Dermis blood vessel endothelial cell (primary cell): ENCODE data around the gene NXN. TPM values are rescaled to one million over a fixed set of nuclear protein-coding genes. Genes with fewer than 3 reads are reported as not detected.
"Not testable (repeated sequence)": the region's sequence is repeated elsewhere in the genome, so short reads cannot be mapped to it uniquely, and the experiment has no call there.

ENCODE experiments used
- DNase-seq: peaks from one replicate; pipeline ENCODE4 v3.0.0; 2010
- total RNA-seq: library from RNA; depleted of rRNA; stranded (reverse); fragments of >200 nt; gene quantifications from 2 replicates; pipeline ENCODE4 v1.2.3, GENCODE V29; 2014

NXN gene
- total RNA-seq, 1 donor from 2014 or later: 123 TPM

DNA sequence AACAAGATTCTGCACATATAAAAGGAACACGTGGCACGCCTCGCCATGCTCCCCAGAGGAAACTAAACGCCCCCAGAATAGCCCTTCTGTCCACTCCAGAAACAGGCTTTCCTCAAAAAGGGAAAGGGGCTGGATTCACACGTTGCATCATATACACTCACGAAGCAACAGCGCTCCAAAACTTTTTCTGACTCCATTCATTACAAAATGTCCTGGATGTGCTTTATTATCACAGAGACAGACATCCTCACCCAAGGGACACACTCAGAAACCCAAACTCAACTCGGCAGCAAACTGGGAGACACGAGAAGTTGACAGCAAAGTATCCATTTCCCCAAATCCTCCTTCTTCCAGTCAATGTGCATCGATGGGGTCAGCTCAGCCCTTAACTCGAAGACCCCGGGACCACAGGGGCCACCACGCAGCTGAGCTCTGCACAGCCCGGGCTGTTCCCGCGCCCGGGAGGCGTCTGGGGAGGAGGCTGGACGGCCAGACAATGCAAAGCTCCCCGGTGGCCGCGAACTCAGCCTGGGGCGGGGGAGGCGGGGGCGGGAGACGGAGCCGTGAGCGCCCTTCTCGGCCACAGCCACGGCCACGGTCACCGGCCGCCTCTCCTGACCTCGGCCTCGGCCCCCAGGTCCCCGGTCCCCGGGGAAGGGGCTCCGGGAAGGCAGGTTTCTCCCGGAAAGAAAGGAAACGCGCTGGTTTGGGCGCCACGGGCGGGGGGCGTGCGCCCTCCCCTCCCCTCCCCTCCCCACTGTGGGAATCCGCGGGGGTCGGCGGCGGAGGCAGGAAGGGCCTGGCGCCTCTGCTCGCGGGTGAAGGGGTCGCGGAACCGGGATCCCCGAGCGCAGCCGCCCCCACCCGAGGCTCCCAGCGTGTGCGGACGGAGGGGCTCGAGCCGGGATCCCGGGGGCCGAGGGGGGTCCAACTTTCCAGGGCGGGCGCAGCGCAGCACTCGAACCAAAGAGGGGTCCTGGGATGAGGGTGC is 1.2 kb downstream of the NXN start:
- DNase-seq: peak; percentile 50

DNA sequence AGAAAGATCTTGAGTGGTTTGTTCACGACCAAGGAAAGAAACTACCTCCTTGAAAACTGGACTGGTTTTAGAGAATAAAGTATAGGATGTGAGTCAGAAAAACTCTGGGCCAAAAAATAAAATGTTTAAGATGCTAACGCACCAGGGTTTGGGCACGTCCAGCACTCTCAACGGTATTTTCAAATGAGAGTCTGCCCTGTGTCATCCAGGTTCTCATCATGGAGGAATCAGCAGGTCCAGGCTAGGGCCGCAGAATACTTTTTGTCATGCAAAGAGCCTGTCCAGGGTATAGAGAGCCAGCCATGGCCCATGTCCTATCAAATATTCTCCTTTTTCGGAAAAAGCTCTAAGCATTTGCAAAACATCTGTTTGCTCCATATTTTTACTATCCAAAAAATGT is 2.4 kb downstream of the NXN start:
- DNase-seq: peak; percentile 34

DNA sequence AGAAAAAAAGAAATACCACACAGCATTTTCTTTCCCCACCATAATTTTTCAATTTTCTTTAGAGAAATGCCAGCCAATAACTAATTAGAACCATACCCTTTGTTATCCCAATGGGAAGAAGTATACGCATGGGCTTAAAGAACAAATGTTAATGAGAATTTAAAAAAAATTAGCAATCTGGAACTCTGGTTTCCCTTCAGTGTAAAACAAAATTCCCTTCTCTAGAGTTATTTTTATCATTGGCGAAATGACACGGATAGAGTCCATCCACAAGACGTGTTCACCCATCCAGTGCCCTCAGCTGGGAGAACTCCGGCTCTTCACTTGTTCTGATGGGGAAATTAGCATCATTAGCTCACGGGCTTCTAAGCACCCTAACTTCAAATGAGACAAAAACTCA is 3.3 kb downstream of the NXN start:
- DNase-seq: no peak

DNA sequence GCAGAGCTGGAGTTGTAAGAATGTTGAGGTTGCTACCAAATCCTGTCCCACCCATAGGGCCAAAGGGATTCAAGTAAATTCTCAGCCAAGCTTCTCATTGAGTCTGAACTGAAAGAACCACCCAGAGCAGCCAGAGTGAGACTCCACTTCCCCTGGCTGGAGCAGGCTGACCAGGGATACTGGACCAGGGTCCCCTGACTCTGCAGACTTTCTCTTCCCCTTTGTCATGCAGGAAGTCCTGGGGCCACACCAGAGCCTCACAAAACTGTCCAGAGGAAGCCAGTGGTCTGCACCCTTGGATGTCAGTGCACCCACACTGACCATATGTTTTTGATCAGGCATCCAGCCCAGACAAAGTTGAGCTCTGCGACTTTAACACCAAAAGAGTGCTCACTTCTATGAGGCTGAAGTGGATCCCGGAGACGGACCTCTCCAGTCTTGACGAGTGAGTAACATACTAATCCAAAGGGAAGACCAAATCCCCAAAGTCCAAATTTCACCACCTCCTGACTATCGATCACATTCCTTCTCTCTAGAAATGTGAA is 4.1 kb downstream of the NXN start:
- no peak for DNase-seq

DNA sequence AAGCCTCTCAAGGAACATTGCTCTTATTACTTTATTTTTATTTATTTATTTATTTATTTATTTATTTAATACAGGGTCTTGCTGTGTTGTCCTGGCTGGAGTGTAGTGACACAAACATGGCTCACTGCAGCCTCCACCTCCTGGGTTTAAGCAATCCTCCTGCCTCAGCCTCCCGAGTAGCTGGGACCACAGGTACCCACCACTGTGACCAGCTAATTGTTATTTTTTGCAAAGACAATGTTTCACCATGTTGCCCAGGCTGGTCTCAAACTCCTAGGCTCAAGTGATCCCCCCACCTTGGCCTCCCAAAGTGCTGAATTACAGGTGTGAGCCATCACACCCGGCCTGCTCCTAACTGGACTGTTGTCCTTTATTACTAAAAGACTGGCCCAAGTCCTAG is 4.8 kb downstream of the NXN start:
- not testable (repeated sequence) for DNase-seq

DNA sequence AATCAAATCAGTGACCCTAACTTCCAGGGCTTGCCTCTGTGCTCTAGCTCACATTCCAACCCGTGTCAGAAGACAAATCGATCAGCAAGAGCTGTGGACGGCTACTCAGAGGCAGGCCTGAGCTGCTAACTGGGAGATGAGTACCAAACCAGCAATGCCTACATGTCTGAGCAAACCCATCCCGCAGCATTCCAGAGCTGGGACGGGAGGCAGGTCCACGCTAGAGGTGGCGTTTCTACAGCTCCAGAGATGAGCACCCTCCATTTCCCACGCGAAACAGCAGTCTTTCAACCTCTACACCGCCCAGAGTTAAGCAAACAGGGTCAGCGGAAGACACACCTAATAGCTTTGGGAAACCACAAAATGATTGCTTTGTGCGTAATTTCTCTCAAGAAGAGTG is 6.5 kb downstream of the NXN start:
- DNase-seq: no peak

DNA sequence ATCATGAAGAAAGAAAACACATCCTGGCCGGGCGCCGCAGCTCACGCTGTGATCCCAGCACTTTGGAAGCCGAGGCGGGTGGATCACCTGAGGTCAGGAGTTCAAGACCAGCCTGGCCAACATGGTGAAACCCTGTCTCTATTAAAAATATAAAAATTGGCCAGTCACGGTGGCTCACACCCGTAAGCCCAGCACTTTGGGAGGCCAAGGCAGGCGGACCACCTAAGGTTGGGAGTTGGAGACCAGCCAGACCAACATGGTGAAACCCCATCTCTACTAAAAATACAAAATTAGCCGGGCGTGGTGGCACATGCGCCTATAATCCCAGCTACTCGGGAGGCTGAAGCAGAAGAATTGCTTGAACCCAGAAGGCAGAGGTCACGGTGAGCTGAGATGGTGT is 7.7 kb downstream of the NXN start:
- not testable (repeated sequence) for DNase-seq

DNA sequence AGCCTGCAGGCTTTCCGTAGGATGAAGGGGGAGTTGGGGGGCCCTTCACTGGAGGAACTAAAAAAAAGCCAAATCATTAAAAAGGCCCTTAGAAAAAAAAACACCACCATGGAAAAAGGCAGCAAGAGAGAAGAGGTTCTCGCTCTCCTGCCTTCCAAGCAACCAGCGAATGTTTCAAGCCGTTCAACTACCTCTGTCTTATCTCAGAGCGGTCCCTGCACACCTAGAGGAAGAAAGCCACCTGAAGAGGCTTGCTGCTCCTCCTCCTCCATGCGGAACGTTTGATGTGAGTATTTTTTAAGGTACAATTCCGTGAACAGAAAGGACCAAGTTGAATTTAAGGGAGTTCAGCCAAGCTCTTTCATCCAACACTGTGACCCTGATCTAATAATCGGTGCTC is 9.2 kb downstream of the NXN start:
- no peak for DNase-seq

DNA sequence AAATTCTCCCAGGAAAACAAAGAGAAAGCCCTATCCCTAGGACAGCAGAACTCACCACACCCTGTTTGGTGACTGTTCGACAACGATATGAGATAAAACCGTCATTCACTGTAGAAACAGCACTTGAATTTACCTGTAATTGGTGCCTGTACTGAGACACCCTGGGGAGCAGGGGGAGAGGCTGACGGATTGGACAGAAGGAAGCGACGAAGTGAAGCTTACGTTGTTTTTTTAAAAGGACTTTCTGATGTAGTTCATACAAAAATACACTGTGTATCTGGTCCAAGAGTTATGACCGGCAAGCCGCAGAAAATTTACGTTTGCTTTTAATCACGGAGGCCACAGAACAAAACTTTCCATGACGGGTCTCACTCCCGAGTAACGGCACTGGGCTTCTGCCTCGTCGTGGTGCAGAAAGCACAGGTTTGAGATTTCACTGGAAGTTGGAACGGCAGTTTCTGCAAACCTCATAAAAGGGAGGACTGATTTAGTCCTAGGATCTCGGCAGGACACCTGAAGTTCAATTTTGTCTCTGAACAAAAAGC is 9.7 kb downstream of the NXN start:
- peak; percentile 41 for DNase-seq

DNA sequence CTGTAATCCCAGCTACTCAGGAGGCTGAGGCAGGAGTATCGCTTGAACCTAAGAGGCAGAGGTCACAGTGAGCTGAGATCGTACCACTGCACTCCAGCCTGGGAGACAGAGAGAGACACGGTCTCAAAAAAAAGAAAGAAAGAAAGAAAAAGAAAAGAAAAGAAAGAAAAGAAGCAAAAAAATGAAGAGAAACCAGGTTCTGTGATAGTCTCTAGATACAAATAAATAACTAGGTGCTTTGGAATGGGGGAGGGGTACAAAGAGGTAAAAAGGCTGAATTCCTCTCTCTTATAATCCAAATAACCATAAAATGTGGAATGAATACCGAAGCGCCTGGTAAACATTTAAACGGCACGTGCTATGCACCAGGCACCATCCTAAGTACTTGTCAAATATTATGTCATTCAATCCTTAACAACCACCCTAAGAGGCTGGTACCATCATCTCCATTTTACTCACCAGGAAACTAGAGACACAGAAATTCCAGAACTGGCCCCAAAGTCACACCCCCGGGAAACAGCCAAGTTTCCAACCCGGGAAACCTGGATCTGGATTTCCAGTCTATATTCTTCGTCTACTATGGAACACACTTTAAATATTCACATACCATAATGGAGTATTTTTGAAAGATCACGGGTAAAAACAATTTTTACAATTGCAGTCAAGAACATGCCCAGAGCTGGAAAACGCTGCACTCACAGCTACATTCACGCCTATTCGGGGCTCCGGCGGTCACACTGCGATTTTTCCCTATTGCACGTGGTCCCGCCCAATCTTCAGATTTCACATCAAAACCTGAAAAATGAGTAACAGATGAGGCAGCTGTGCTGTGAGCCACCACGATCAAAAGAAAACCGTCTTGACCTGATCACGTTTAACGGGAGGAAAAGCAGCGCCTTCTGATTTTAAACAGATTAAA is 10.5 kb downstream of the NXN start:
- peak; percentile 36 for DNase-seq

DNA sequence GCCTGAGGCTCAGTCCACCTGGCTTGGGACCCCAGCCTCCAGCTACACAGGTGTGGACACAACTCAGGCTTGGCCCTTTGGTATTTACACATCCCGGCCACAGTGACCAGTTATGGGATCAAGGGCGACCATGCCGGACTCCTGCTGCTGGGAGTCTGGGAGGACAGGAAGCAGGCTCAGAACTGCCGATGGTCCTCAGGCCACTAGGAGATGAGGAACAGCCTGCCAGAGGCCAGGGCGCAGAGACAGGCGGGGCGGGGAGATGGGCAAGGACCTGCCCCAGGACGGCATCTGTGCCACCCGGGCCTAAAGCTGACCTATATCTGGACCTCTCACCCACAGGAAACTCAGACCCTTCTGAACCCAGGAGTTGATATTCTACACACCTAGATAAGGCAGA is 12.5 kb downstream of the NXN start:
- DNase-seq: no peak

DNA sequence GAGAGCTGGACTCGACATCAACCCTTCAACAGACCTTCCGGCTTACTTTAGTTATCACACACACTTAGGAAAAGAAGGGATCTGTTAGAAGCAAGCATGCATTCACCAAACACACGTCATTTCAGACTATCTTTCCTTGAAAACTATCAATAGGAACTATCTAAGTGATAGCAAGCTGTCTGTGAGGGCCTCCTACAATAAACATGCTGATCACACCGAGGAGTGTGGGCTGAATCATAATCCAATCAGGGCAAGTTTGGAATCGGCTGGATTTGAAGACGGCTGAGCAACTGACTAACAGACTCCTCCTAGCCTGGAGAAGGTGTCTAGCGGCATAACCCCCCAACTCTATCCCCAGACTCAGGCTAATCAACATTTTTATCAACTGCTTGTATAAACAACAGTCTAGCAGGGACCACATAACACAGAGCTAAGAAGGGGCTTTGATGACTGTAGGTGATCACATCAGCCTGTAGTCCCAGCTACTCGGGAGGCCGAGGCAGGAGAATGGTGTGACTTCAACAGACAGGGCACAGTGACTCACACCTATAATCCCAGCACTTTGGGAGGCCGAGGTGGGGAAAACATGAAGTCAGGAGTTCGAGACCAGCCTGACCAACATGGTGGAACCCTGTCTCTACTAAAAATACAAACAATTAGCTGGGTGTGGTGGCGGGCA is 14.1 kb downstream of the NXN start:
- no peak for DNase-seq

DNA sequence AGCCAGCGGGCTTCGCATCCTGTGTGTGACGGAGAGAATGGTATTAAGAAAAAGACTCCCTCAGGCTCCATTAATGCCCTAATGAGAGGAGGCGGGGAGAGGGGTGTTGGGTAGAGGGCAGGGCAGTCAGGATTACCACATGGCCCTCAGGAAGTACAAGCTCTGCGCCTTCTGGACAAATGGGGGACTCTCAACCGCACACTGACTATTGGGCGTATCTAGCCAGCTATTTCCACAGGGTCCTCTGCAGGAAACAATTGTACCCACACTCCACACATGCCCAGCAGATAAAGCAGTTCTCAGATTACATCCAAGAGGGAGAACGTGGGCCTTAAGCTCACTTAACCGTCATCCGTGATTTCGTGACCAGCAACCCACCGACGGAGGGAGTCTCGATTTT is 14.7 kb downstream of the NXN start:
- no peak for DNase-seq

DNA sequence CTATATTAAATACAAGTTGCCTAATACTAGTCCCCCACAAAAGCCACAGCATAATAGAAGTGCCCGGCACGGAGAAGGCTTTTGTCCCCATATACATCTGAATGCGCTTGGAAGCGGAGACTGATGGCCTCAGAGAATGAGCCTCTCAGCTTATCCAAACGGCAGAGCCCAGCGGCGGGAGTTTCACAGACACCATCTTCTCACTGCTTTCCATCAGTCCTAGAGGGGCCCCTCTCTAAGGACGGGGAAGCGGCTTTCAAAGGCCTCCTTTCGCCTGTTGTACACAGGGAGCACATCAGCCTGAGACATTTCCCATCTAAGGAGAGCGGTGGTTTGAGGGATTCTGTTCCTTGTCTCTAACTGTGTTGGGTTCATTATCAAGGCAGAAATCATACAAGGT is 16.9 kb downstream of the NXN start:
- DNase-seq: no peak

DNA sequence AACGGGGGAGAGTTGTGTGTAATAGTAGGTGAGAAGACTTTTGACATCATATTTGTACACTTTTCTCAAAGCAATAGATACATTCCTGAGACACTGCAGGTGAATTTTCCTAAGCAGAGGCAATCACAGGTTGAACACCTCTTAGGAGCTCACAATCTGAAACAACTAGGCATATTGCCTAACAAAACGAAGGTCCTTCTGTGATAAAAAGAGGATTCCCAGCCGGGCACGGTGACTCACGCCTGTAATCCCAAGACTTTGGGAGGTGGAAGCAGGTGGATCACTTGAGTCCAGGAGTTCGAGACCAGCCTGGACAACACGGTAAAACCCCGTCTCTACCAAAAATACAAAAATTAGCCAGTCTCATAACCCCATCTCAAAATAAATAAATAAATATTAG is 17.4 kb downstream of the NXN start:
- no peak for DNase-seq

DNA sequence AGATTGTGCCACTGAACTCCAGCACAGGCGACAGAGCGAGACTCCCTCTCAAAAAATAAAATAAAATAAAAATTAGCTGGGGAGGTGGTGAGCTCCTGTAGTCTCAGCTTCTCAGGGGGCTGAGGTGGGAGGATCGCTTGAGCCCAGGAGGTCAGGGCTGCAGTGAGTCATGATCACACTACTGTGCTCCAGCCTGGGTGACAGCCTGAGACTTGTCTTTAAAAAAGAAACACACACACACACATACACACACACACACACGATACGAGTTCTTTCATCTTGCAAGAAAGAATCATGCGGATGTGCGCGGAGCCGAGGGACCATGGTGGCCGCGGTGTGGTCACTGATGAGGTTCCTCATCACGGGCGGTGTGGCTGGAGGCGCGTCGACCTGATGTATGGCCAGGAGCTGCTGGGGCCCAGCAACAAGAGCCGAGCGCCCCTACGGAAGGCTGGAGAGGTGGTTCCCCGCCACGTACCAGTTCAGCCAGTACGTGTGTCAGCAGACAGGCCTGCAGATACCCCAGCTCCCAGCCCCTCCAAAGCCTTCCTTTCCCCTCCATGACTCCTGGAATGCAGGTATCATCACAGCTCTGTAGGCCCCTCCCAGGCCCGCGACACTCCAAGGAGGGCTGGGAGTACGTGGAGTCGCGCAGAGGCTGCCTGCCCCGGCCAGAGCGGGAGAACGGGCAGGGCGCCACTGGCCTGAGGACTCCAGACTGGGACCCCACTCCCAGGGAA is 20.7 kb downstream of the NXN start:
- DNase-seq: no peak

DNA sequence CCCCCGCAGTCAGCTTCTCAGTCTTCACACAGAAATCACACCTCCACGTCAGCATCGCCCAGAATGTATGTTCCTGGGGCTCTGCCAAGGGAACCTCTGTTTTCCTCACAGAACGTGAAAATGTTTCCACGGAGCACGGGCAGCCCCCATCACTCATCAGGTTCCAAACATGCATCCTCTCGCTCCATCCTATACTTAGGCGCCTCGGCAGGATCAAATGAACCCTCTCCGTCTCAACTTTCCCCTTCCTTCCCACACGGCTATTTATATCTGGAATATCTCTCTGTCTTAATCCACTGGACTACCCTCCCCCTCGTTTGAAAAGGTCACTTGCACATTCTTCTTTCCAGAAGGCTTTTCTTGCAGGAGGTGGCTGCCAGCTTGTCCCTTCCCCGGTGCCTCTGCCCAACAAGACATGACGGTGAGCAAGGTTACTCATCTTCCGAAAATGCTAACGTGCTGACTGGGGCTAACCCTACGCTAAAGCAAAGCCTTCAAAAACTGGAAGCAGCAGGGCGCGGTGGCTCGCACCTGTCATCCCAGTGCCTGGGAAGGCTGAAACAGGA is 21.6 kb downstream of the NXN start:
- no peak for DNase-seq

DNA sequence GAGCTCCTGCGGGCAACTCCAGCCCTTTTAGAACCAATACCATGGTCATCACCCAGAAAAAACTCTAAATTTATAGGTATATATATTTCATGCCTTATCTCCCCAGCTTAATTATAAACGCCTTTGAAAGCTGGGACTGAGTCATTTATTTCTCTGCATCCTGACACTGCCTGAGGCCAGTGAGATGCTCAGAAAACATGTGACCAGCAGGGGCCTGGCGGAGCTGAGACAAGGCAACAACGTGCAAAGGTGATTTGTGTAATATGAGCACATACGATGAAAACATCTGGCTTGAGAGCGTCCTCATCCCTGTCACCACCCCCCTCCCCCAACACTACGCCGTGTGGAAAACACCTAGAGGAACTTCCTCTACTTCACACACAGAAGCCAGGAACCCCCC is 22.7 kb downstream of the NXN start:
- peak; percentile 50 for DNase-seq

DNA sequence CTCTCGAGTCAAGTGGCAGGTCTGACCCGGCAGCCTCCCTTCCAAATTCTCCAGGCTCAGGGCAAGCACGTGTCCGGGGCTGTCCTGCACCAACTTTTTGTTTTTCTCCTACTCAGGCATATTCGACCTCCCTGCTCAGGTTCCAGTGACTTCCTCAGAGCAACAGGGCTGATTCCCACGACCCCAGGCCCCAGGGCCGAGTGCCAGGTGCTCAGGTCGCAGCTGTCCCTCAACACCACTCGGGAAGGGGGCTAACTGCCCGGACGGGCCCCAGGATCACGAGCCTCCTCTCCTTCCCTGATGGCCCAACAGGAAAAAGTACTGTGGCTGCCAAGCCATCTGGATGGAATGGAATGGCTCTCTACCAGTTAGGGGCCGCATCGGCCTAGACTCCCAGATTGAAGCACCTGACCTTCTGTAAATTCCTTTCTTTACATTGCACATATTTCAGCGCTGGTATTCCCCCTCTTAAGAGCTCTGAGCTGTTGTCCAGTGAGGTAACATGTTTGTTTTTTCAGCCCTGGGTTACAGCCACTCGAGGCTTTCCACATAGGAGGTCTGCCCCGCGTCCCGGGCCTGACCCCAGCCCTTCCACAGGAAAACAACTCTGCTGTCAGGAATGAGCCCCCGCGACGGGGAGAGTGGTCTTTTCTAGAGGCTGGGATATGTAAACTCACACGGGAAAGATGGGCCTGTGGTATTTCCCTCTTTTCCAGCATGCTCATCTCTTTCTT is 25.0 kb downstream of the NXN start:
- DNase-seq: peak; percentile 97

DNA sequence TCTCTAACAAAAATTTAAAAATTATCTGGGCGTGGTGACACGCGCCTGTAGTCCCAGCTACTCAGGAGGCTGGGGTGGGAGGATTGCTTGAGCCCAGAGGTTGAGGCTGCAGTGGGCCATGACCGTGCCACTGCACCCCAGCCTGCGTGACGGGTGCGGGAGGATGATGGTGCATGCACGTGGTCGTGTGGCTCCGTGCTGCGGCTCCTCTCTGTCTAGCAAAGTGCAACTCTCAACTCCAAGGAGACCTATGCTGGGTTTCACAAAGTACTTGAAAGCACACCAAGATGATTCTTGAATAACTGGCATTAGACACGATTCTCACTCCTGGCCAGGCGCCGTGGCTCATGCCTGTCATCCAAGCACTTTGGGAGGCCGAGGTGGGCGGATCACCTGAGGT is 25.8 kb downstream of the NXN start:
- no peak for DNase-seq

DNA sequence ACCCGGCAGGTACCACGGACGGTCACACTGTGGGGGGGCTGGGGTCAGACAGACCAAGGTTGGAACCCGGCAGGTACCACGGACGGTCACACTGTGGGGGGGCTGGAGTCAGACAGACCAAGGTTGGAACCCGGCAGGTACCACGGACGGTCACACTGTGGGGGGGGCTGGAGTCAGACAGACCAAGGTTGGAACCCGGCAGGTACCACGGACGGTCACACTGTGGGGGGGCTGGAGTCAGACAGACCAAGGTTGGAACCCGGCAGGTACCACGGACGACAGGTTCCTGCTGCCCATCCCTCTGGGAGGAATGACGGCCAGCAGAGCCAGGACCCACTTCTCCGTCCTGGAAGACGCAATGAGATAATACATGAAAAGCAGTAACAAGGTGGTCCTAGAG is 27.0 kb downstream of the NXN start:
- not testable (repeated sequence) for DNase-seq
